Measurements from ENCODE around the gene ZXDA. TPM values are rescaled to one million over a fixed set of nuclear protein-coding genes. Genes with fewer than 3 reads are reported as not detected.

Gene ZXDA
- polyA plus RNA-seq, 3 donors: 5.1 to 5.9 (median 5.9) TPM

- no peak for DNase-seq
Measured at GRCh38 chrX:57902633-57903032, 7.6 kb downstream of the ZXDA start.

GRCh38 chrX:57901466-57901865, 8.8 kb downstream of the ZXDA start:
- DNase-seq: no peak

DNA sequence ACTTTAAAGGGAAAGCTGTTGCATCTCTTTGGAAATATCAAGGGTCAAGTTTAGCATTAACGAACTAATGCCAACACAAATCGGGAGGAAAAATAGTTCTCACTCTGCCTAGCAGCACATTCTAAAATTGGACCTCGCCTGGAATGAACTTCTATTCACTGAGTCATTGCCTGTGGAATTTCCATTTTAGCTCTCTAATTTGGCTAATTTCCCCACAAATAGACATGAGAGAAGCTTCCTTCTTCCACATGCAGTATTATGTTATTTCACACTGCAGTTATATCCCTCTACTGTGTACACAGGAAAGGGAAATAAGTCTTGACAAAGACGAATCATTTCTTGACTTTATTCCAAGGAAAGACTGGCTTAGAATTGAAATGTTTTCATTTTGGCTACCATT, 9.3 kb downstream of the ZXDA start:
- DNase-seq: no peak

DNA sequence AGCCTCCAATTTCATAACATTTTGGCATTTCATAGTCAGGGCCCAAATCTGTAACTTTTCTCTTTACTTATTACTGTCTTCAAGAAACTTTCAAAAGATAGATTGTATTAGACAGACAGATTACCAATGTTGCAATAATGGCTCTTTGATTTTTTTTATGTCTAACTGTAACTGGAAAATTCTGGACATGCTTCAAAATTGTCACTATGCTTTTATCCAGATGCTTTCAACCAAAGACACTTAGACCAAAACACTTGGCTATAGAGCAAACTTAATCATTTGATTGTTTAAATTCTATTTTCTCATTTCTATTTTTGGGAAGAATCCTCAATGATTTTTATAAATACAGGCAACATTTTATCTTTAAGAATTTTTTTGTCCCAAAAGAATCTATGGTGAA, 10.4 kb downstream of the ZXDA start:
- DNase-seq: no peak

DNA sequence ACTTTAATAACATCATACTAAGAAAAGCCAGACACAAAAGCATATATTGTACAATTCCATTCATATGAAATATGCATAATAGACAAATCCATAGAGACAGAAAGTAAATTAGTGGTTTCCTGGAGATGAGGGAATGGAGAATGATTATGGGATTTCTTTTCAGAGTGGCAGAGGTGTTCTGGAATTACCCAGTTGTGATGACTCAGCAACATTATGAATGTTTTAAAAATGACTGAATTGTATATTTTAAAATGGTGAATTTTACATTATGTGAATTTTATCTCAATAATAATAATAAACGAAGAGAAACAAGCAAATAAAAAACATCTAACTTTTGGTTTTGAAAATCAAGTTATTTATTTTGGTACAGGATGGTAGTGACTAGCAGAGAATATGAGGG, 11.2 kb downstream of the ZXDA start:
- no peak for DNase-seq

GRCh38 chrX:57871463-57871862, 38.8 kb downstream of the ZXDA start:
- DNase-seq: no peak

Other genes with a start within 250 kb of the ZXDA start
- gene NLRP2B, start 230.2 kb downstream of the ZXDA start, polyA plus RNA-seq (ENCODE audit: insufficient read length in 3 of 3): under 1 TPM; 0.03 to 0.07 (median 0.05) TPM